GM12878 (cell line): ENCODE data around the gene ARHGAP36. TPM values are rescaled to one million over a fixed set of nuclear protein-coding genes. Genes with fewer than 3 reads are reported as not detected.

Experiments
- ATAC-seq: fragments of 200-7000 bp; cut with Tn5 transposase; 3 replicates; pipeline ENCODE4 v1.9.1; 2020; ENCODE audit warnings: mild to moderate bottlenecking, moderate library complexity
- BruUV-seq: library from RNA; stranded (reverse); fragments of 400-500 nt; replicated peaks from 2 replicates; lab custom pipeline; 2021; lab: Mats Ljungman, UMichigan
- CTCF ChIA-PET: fragments of 300-600 bp; sonication (Branson Sonifier 250); formaldehyde crosslinking; extraction: SDS; loops from one replicate; lab custom pipeline; 2021; ENCODE audit warnings: inconsistent platforms; lab: Yijun Ruan, JAX
- POLR2A ChIA-PET: fragments of 350-600 bp; formaldehyde crosslinking; extraction: SDS; loops from one replicate; lab custom pipeline; 2021; ENCODE audit warnings: inconsistent platforms; lab: Charles Lee
- RAD21 ChIA-PET: fragments of 300-600 bp; sonication (Branson Sonifier 250); formaldehyde crosslinking; loops from one replicate; lab custom pipeline; 2023; ENCODE audit warnings: antibody characterized with exemption; ENCODE audit not compliant: unreplicated experiment; lab: Charles Lee
- SMC1A ChIA-PET: fragments of 300-600 bp; sonication (Branson Sonifier 250); formaldehyde crosslinking; loops from one replicate; lab custom pipeline; 2023; ENCODE audit not compliant: unreplicated experiment, uncharacterized antibody; lab: Charles Lee
- DNase-seq: peaks from one replicate; pipeline ENCODE4 v3.0.0-alpha.2; 2011; ENCODE audit warnings: low read depth, low spot score
- FAIRE-seq: peaks from 3 replicates; lab custom pipeline; 2011; peaks lifted over from hg19 to GRCh38; lab: Jason Lieb, UNC
- H2AFZ ChIP-seq: 2 replicates; pipeline ENCODE4 v1.6.0; 2011; ENCODE audit warnings: low read depth, low read length, control low read depth; ENCODE audit not compliant: control insufficient read depth
- H3K27ac ChIP-seq: 2 replicates; pipeline ENCODE4 v1.5.1; 2011; ENCODE audit warnings: control low read depth; ENCODE audit not compliant: control insufficient read depth, insufficient read depth
- H3K27me3 ChIP-seq, 2 experiments: replicated peaks in 1 of 2; 2 replicates each; pipeline versions ENCODE4 v1.6.0 to v1.6.1; 2011; ENCODE audit warnings: low read length in 1 of 2; ENCODE audit not compliant: control insufficient read depth in 2 of 2, insufficient read depth in 2 of 2
- H3K36me3 ChIP-seq, 2 experiments: 2 replicates each; pipeline ENCODE4 v1.5.1; 2011; ENCODE audit warnings: low read length in 1 of 2; ENCODE audit not compliant: control insufficient read depth in 2 of 2, insufficient read depth in 2 of 2
- H3K4me1 ChIP-seq: 2 replicates; pipeline ENCODE4 v1.6.1; 2011; ENCODE audit warnings: mild to moderate bottlenecking, low read length, moderate library complexity, mixed read lengths; ENCODE audit not compliant: control insufficient read depth, insufficient read depth
- H3K4me2 ChIP-seq: 2 replicates; pipeline ENCODE4 v1.6.0; 2011; ENCODE audit warnings: control low read depth; ENCODE audit not compliant: control insufficient read depth, insufficient read depth
- H3K4me3 ChIP-seq: fragments of 200-600 bp; sonication (generic); 2 replicates; pipeline ENCODE4 v1.5.1; 2016
- H3K79me2 ChIP-seq: 2 replicates; pipeline ENCODE4 v1.6.0; 2011; ENCODE audit warnings: low read length; ENCODE audit not compliant: control insufficient read depth, insufficient read depth
- H3K9ac ChIP-seq: 2 replicates; pipeline ENCODE4 v1.8.0; 2011; ENCODE audit warnings: low read length, control low read depth, mixed read lengths; ENCODE audit not compliant: control insufficient read depth, insufficient read depth
- H3K9me3 ChIP-seq: replicated peaks from 3 replicates; pipeline ENCODE4 v1.5.1; 2011; ENCODE audit warnings: mild to moderate bottlenecking, low read length; ENCODE audit not compliant: control insufficient read depth, insufficient read depth
- H4K20me1 ChIP-seq: 2 replicates; pipeline ENCODE4 v1.6.0; 2011; ENCODE audit not compliant: control insufficient read depth, insufficient read depth
- ATF7 ChIP-seq: fragments of 450-650 bp; IDR thresholded peaks from 2 replicates; pipeline ENCODE4 v1.6.1; 2016; ENCODE audit warnings: low read depth, mild to moderate bottlenecking
- EGR1 ChIP-seq, 2 experiments: IDR thresholded peaks; 1 replicate in 1 of 2; 2 replicates in 1 of 2; pipeline ENCODE4 v1.6.1; 2011 to 2012; ENCODE audit warnings: low read depth in 2 of 2, low read length in 2 of 2, borderline replicate concordance in 1 of 2, mild to moderate bottlenecking in 1 of 2, moderate library complexity in 1 of 2
- ESRRA ChIP-seq: IDR thresholded peaks from 2 replicates; pipeline ENCODE4 v1.6.1; 2012; ENCODE audit warnings: mild to moderate bottlenecking, low read length, improper control_type of control experiment
- GATAD2B ChIP-seq: fragments of 450-650 bp; conservative IDR thresholded peaks from 2 replicates; pipeline ENCODE4 v1.6.1; 2017; ENCODE audit warnings: low read depth, mild to moderate bottlenecking, moderate library complexity
- HCFC1 ChIP-seq: fragments of 150-350 bp; IDR thresholded peaks from 2 replicates; pipeline ENCODE4 v1.6.1; 2014; ENCODE audit warnings: low read length
- LARP7 ChIP-seq: fragments of 450-650 bp; IDR thresholded peaks from 2 replicates; pipeline ENCODE4 v1.6.1; 2017; ENCODE audit warnings: mild to moderate bottlenecking
- MTA3 ChIP-seq: IDR thresholded peaks from 2 replicates; pipeline ENCODE4 v1.6.1; 2012; ENCODE audit warnings: low read length, inconsistent platforms, borderline replicate concordance
- NFXL1 ChIP-seq: fragments of 450-650 bp; IDR thresholded peaks from 2 replicates; pipeline ENCODE4 v1.6.1; 2017; ENCODE audit warnings: antibody characterized with exemption, mild to moderate bottlenecking, borderline replicate concordance
- NR2C1 ChIP-seq: fragments of 450-650 bp; IDR thresholded peaks from 2 replicates; pipeline ENCODE4 v1.6.1; 2017; ENCODE audit warnings: antibody characterized with exemption, mild to moderate bottlenecking, moderate library complexity
- PAX5 ChIP-seq: IDR thresholded peaks from 2 replicates; pipeline ENCODE4 v1.6.1; 2011; ENCODE audit warnings: low read depth, low read length, borderline replicate concordance
- POLR2AphosphoS2 ChIP-seq: IDR thresholded peaks from 2 replicates; pipeline ENCODE4 v1.6.1; 2011; ENCODE audit warnings: low read depth, mild to moderate bottlenecking, low read length, improper control_type of control experiment, moderate library complexity
- SMC3 ChIP-seq: IDR thresholded peaks from 2 replicates; pipeline ENCODE4 v1.6.1; 2011; ENCODE audit warnings: low read length, improper control_type of control experiment, borderline replicate concordance
- SUZ12 ChIP-seq: fragments of 200-600 bp; sonication (generic); IDR thresholded peaks from one replicate; pipeline ENCODE4 v1.6.1; 2018; ENCODE audit warnings: antibody characterized with exemption, mild to moderate bottlenecking; ENCODE audit not compliant: unreplicated experiment
- TCF12 ChIP-seq: IDR thresholded peaks from 2 replicates; pipeline ENCODE4 v1.6.1; 2011; ENCODE audit warnings: low read depth, mild to moderate bottlenecking, low read length
- WGBS: methylation state at CpG from one replicate; pipeline ENCODE4 v1.1.6; 2016; ENCODE audit warnings: low lambda C conversion rate; ENCODE audit not compliant: insufficient replicate concordance, insufficient coverage; ENCODE audit errors: missing lambda C conversion rate; 5-methylcytosine and 5-hydroxymethylcytosine counted together
- in situ Hi-C: fragments of 300-500 bp; cut with MboI; formaldehyde crosslinking; loops from 9 replicates; pipeline ENCODE4 v1.14.3; 2018; ENCODE audit warnings: mixed read lengths
- intact Hi-C: fragments of 100-400 bp; cut with micrococcal nuclease; formaldehyde crosslinking; loops from one replicate; pipeline ENCODE4 v1.14.2; 2022; ENCODE audit not compliant: unreplicated experiment
- polyA plus RNA-seq, 11 experiments: library from polyadenylated mRNA; depleted of rRNA in 4 of 11; unstranded in 6 of 11; stranded (reverse) in 5 of 11; fragments of >200 nt; fragmentation: Nextera tagmentation in 4 of 11; fragmentation: Illumina TruSeq in 1 of 11; extraction: Ambion mirVana in 4 of 11; extraction: Trizol in 1 of 11; gene quantifications; 1 replicate in 1 of 11; 2 replicates in 10 of 11; pipeline versions ENCODE4 v1.2.1 to v1.2.3, GENCODE V29; 2011 to 2016; ENCODE audit warnings: inconsistent platforms in 2 of 11, missing spikeins in 2 of 11, low read depth in 1 of 11
- total RNA-seq, 4 experiments: library from RNA; depleted of rRNA in 3 of 4; stranded (reverse); fragments of >200 nt in 3 of 4; fragmentation: Illumina TruSeq in 1 of 4; extraction: Trizol in 1 of 4; gene quantifications; 2 replicates each; pipeline versions ENCODE4 v1.2.1 to v1.2.3, GENCODE V29; 2013 to 2021
- TF ChIP-seq, protein P1 (sequence below): IDR thresholded peaks from 2 replicates; pipeline ENCODE4 v1.6.1; 2011; ENCODE audit warnings: borderline replicate concordance, low read depth, mild to moderate bottlenecking, moderate library complexity, mixed read lengths, low read length; ENCODE audit not compliant: insufficient read depth; ENCODE audit errors: extremely low read length
- TF ChIP-seq, protein P2 (sequence below): fragments of 450-650 bp; IDR thresholded peaks from 2 replicates; pipeline ENCODE4 v1.6.1; 2016; ENCODE audit warnings: mild to moderate bottlenecking
- TF ChIP-seq, protein P3 (sequence below): IDR thresholded peaks from 2 replicates; pipeline ENCODE4 v1.6.1; 2012; ENCODE audit warnings: low read depth, low read length, improper control_type of control experiment

Gene ARHGAP36
- total and polyA plus RNA-seq, 10 of the 15 experiments (the other 5 are each of a cell fraction or from before 2014, with no cell fraction given), result not detected

DNA sequence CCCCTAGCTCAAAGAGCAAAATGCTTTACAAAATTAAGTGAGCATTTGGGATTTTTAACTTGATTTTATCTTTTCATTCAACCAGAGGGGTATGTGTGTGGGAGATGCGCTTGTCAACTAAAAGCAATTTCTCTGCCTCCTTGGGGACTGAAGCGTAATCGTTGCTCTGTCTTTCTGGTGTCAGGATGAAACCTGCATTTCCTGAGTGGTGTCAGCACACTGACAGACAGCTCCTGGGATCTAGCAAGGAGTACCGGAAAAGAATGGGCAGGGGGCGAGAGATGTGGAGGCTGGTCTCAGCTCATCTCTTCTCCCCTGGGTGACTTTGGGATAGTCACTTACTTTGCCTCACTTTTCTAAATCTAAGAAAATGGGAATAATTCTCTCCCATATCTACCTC, 5.1 kb upstream of the ARHGAP36 start (continued):
- TF ChIP-seq, protein P1, sequence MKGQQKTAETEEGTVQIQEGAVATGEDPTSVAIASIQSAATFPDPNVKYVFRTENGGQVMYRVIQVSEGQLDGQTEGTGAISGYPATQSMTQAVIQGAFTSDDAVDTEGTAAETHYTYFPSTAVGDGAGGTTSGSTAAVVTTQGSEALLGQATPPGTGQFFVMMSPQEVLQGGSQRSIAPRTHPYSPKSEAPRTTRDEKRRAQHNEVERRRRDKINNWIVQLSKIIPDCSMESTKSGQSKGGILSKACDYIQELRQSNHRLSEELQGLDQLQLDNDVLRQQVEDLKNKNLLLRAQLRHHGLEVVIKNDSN, result no peak
- no peak for TF ChIP-seq HCFC1
- no peak for TF ChIP-seq ATF7
- no peak for TF ChIP-seq TCF12
- no peak for TF ChIP-seq POLR2AphosphoS2
- no peak for TF ChIP-seq NFXL1

DNA sequence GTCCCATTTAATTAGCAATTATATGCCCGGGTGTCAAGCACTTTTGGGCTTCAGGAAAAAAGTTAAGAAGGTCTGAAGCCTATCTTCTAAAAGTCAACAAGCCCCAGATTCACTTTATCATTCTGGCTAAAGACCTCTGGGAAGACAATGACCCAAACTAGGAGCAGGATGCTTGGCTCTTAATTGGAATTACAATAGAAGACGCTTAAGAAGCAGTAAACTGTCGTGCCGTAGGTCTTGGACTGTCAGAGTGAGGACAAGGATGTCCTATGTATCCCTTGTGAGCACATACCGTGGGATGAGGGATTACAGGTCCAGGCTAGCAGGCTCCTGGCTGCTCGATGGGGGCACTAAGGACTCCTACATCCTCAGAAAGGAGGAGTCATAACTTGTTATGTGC, 3.2 kb upstream of the ARHGAP36 start:
- in situ Hi-C loops, result no loop called here
- Histone ChIP-seq H4K20me1 (no peaks in the 10 kb centered on the region), H3K9ac (no peak overlapping the region), H3K79me2 (no peaks in the 10 kb centered on the region), H3K4me2 (no peak overlapping the region), H2AFZ (no peak overlapping the region), H3K4me3 (no peak overlapping the region), H3K27ac (no peak overlapping the region), H3K36me3 (no peaks in the 10 kb centered on the region), H3K27me3 (no peaks in the 10 kb centered on the region; a peak in 1 of 4 replicates), H3K9me3 (no peaks in the 10 kb centered on the region; the same call in 2 of the 3 replicates), H3K4me1 (no peaks in the 10 kb centered on the region)
- intact Hi-C loops, result loop anchor here (10.0 kb wide), 1 partner anchor 580 kb away; no protein-coding TSS in a partner anchor
- no peak for ATAC-seq
- 1% methylated on average over 6 of the region's 6 CpGs for WGBS
- RAD21 ChIA-PET, result no interaction called here
- no TSS peak for BruUV-seq
- DNase-seq, result no peak
- TF ChIP-seq SMC3 (no peak), ESRRA (no peak), SUZ12 (no peak), EGR1 (IDR thresholded peaks at IDR 0.05; ENCODE audit: borderline replicate concordance in 1 of 2, low read depth in 2 of 2, low read length in 2 of 2) (no peak), MTA3 (no peak), LARP7 (no peak), GATAD2B (no peak), NR2C1 (no peak), PAX5 (no peak)
- TF ChIP-seq, protein P2, sequence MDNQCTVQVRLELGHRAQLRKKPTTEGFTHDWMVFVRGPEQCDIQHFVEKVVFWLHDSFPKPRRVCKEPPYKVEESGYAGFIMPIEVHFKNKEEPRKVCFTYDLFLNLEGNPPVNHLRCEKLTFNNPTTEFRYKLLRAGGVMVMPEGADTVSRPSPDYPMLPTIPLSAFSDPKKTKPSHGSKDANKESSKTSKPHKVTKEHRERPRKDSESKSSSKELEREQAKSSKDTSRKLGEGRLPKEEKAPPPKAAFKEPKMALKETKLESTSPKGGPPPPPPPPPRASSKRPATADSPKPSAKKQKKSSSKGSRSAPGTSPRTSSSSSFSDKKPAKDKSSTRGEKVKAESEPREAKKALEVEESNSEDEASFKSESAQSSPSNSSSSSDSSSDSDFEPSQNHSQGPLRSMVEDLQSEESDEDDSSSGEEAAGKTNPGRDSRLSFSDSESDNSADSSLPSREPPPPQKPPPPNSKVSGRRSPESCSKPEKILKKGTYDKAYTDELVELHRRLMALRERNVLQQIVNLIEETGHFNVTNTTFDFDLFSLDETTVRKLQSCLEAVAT, result no peak
- TF ChIP-seq, protein P3, sequence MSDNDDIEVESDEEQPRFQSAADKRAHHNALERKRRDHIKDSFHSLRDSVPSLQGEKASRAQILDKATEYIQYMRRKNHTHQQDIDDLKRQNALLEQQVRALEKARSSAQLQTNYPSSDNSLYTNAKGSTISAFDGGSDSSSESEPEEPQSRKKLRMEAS, result no peak
- POLR2A ChIA-PET, result no interaction called here
- FAIRE-seq, result no peak
- SMC1A ChIA-PET, result no interaction called here
- CTCF ChIA-PET, result no interaction called here
